ENCODE data around the gene LINC00632.

DNA sequence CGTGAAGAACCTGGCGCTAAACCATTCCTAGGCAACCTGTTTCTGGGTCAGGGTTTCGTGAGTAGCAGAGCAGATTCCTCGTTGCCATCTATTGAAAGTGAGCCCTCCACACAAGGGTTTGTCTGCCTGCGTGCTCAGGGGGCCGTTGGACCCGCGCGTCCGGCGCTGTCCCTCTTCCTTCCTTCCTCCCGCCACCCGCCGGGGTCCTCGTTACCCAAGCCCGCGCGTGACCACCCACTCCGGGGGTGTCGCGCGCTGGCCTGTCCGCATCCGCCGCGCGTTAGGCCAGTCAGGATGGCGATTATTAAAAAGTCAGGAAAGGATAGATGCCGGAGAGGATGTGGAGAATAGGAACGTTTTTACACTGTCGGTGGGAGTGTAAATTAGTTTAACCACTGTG, 66.8 kb downstream of the LINC00632 start:
- TF ChIP-seq CTCF (IDR thresholded peaks at IDR 0.05) (no peak), POLR2A (IDR thresholded peaks at IDR 0.05) (no peak)

Data from adrenal gland (tissue), 5 donors.